WTC11 (cell line): Measurements from ENCODE around the gene PKP2. TPM values are rescaled to one million over a fixed set of nuclear protein-coding genes. Genes with fewer than 3 reads are reported as not detected.

ENCODE experiments used
- ATAC-seq: fragments of 200-7000 bp; cut with Tn5 transposase; 2 replicates; pipeline ENCODE4 v1.10.0; 2021; ENCODE audit warnings: mild to moderate bottlenecking, moderate library complexity
- CTCF ChIA-PET: fragments of 300-600 bp; sonication (Branson Sonifier 250); formaldehyde crosslinking; loops from one replicate; lab custom pipeline; 2021; ENCODE audit warnings: antibody characterized with exemption; lab: Charles Lee
- POLR2A ChIA-PET: fragments of 350-600 bp; sonication (Branson Sonifier 250); formaldehyde crosslinking; loops from one replicate; lab custom pipeline; 2021; ENCODE audit warnings: antibody characterized with exemption; lab: Charles Lee
- DNase-seq: peaks from one replicate; pipeline ENCODE4 v3.0.0; 2021; ENCODE audit warnings: low spot score
- H3K27ac Mint-ChIP-seq: 2 replicates; pipeline ENCODE4 v1.8.0; 2021; ENCODE audit warnings: mixed read lengths
- H3K27me3 Mint-ChIP-seq: 2 replicates; pipeline ENCODE4 v1.8.0; 2021; ENCODE audit warnings: low read depth, mild to moderate bottlenecking, moderate library complexity, mixed read lengths
- H3K36me3 Mint-ChIP-seq: 2 replicates; pipeline ENCODE4 v1.8.0; 2021; ENCODE audit warnings: mixed read lengths
- H3K4me1 Mint-ChIP-seq: 2 replicates; pipeline ENCODE4 v1.8.0; 2022; ENCODE audit warnings: mixed read lengths
- H3K4me3 Mint-ChIP-seq: 2 replicates; pipeline ENCODE4 v1.8.0; 2021; ENCODE audit warnings: mild to moderate bottlenecking, moderate library complexity, mixed read lengths
- H3K9me3 Mint-ChIP-seq: 2 replicates; pipeline ENCODE4 v1.8.0; 2021; ENCODE audit warnings: mixed read lengths
- ATF1 ChIP-seq: sonication (generic); formaldehyde crosslinking; IDR thresholded peaks from 2 replicates; pipeline ENCODE4 v1.8.1; 2023; ENCODE audit warnings: mild to moderate bottlenecking, moderate library complexity, missing genetic modification reagents
- CREB1 ChIP-seq: sonication (generic); formaldehyde crosslinking; IDR thresholded peaks from 2 replicates; pipeline ENCODE4 v1.8.0; 2023; ENCODE audit warnings: mild to moderate bottlenecking, missing genetic modification reagents
- CREM ChIP-seq: sonication (generic); formaldehyde crosslinking; IDR thresholded peaks from 2 replicates; pipeline ENCODE4 v1.8.1; 2022; ENCODE audit warnings: mild to moderate bottlenecking, missing genetic modification reagents, moderate library complexity
- ELF4 ChIP-seq: sonication (generic); formaldehyde crosslinking; IDR thresholded peaks from 2 replicates; pipeline ENCODE4 v1.8.1; 2022; ENCODE audit warnings: low read depth, mild to moderate bottlenecking, moderate library complexity, missing genetic modification reagents
- FOXJ3 ChIP-seq: sonication (generic); formaldehyde crosslinking; IDR thresholded peaks from 2 replicates; pipeline ENCODE4 v1.9.0; 2021; ENCODE audit warnings: missing genetic modification reagents, mild to moderate bottlenecking, borderline replicate concordance
- PRDM15 ChIP-seq: sonication (generic); formaldehyde crosslinking; IDR thresholded peaks from 2 replicates; pipeline ENCODE4 v1.8.0; 2022; ENCODE audit warnings: missing genetic modification reagents
- RELA ChIP-seq: sonication (generic); formaldehyde crosslinking; IDR thresholded peaks from 2 replicates; pipeline ENCODE4 v1.8.1; 2022; ENCODE audit warnings: missing genetic modification reagents, mild to moderate bottlenecking, borderline replicate concordance
- SMAD3 ChIP-seq: sonication (generic); formaldehyde crosslinking; IDR thresholded peaks from 2 replicates; pipeline ENCODE4 v1.8.0; 2022; ENCODE audit warnings: missing genetic modification reagents, mild to moderate bottlenecking, borderline replicate concordance
- SMAD4 ChIP-seq: sonication (generic); formaldehyde crosslinking; IDR thresholded peaks from 2 replicates; pipeline ENCODE4 v1.8.0; 2022; ENCODE audit warnings: mild to moderate bottlenecking, missing genetic modification reagents
- TP53 ChIP-seq: sonication (generic); formaldehyde crosslinking; IDR thresholded peaks from 2 replicates; pipeline ENCODE4 v1.8.1; 2023; ENCODE audit warnings: mild to moderate bottlenecking, missing genetic modification reagents
- ZNF219 ChIP-seq: sonication (generic); formaldehyde crosslinking; IDR thresholded peaks from 2 replicates; pipeline ENCODE4 v1.8.0; 2023; ENCODE audit warnings: missing genetic modification reagents, mild to moderate bottlenecking, borderline replicate concordance
- total RNA-seq: library from RNA; stranded (reverse); gene quantifications from 3 replicates; pipeline ENCODE4 v1.2.3, GENCODE V29; 2021
- TF ChIP-seq, protein P1 (sequence below): sonication (generic); formaldehyde crosslinking; IDR thresholded peaks from 2 replicates; pipeline ENCODE4 v1.8.0; 2023; ENCODE audit warnings: missing genetic modification reagents
- TF ChIP-seq, protein P2 (sequence below): sonication (generic); formaldehyde crosslinking; conservative IDR thresholded peaks from 2 replicates; pipeline ENCODE4 v1.8.1; 2023; ENCODE audit warnings: mild to moderate bottlenecking, low read depth, missing genetic modification reagents, moderate library complexity
- TF ChIP-seq, protein P3 (sequence below): fragments of 250-450 bp; sonication (Bioruptor Pico); IDR thresholded peaks from 2 replicates; pipeline ENCODE4 v1.8.0; 2021; ENCODE audit warnings: mild to moderate bottlenecking

PKP2 gene
- total RNA-seq, 1 experiment from 2014 or later, result 22.0 TPM

- H3K9me3 Mint-ChIP-seq, result no peaks in the 10 kb centered on the region
- H3K27ac Mint-ChIP-seq, result no peak overlapping the region
- POLR2A ChIA-PET, result interaction anchor here (0.6 kb wide), 1 partner anchor 146 kb away, joined by 3 read pairs; the partner anchor contains the start of gene YARS2
- no peak for DNase-seq
- CTCF ChIA-PET, result interaction anchor here (1.1 to 1.7 kb wide), 2 partner anchors 17 to 145 kb away, joined by 4 to 6 read pairs; partner anchors contain the start of gene YARS2
- no peak overlapping the region for H3K4me3 Mint-ChIP-seq
- peaks cover 21% of the 10 kb centered on the region for H3K4me1 Mint-ChIP-seq
- TF ChIP-seq ATF1 (CRISPR knock-in tag), result no peak
- TF ChIP-seq, protein P1, sequence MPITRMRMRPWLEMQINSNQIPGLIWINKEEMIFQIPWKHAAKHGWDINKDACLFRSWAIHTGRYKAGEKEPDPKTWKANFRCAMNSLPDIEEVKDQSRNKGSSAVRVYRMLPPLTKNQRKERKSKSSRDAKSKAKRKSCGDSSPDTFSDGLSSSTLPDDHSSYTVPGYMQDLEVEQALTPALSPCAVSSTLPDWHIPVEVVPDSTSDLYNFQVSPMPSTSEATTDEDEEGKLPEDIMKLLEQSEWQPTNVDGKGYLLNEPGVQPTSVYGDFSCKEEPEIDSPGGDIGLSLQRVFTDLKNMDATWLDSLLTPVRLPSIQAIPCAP (CRISPR knock-in tag), result no peak
- TF ChIP-seq, protein P2, sequence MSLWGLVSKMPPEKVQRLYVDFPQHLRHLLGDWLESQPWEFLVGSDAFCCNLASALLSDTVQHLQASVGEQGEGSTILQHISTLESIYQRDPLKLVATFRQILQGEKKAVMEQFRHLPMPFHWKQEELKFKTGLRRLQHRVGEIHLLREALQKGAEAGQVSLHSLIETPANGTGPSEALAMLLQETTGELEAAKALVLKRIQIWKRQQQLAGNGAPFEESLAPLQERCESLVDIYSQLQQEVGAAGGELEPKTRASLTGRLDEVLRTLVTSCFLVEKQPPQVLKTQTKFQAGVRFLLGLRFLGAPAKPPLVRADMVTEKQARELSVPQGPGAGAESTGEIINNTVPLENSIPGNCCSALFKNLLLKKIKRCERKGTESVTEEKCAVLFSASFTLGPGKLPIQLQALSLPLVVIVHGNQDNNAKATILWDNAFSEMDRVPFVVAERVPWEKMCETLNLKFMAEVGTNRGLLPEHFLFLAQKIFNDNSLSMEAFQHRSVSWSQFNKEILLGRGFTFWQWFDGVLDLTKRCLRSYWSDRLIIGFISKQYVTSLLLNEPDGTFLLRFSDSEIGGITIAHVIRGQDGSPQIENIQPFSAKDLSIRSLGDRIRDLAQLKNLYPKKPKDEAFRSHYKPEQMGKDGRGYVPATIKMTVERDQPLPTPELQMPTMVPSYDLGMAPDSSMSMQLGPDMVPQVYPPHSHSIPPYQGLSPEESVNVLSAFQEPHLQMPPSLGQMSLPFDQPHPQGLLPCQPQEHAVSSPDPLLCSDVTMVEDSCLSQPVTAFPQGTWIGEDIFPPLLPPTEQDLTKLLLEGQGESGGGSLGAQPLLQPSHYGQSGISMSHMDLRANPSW (CRISPR knock-in tag), result no peak
- no peak for TF ChIP-seq CREB1 (CRISPR knock-in tag)
- TF ChIP-seq FOXJ3, result no peak
- TF ChIP-seq PRDM15, result no peak
- TF ChIP-seq CREM, result no peak
- no peak for TF ChIP-seq ZNF219 (CRISPR knock-in tag)
- TF ChIP-seq, protein P3, sequence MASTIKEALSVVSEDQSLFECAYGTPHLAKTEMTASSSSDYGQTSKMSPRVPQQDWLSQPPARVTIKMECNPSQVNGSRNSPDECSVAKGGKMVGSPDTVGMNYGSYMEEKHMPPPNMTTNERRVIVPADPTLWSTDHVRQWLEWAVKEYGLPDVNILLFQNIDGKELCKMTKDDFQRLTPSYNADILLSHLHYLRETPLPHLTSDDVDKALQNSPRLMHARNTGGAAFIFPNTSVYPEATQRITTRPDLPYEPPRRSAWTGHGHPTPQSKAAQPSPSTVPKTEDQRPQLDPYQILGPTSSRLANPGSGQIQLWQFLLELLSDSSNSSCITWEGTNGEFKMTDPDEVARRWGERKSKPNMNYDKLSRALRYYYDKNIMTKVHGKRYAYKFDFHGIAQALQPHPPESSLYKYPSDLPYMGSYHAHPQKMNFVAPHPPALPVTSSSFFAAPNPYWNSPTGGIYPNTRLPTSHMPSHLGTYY (CRISPR knock-in tag), result no peak
- no peak for TF ChIP-seq SMAD3 (CRISPR knock-in tag)
- TF ChIP-seq SMAD4 (CRISPR knock-in tag), result no peak
- no peak for TF ChIP-seq RELA (CRISPR knock-in tag)
- no peak for TF ChIP-seq TP53
- no peaks in the 10 kb centered on the region for H3K27me3 Mint-ChIP-seq
- ATAC-seq, result no peak
- no peaks in the 10 kb centered on the region for H3K36me3 Mint-ChIP-seq
Observed at GRCh38 chr12:32901553-32901952, 5.0 kb upstream of the PKP2 start.

DNA sequence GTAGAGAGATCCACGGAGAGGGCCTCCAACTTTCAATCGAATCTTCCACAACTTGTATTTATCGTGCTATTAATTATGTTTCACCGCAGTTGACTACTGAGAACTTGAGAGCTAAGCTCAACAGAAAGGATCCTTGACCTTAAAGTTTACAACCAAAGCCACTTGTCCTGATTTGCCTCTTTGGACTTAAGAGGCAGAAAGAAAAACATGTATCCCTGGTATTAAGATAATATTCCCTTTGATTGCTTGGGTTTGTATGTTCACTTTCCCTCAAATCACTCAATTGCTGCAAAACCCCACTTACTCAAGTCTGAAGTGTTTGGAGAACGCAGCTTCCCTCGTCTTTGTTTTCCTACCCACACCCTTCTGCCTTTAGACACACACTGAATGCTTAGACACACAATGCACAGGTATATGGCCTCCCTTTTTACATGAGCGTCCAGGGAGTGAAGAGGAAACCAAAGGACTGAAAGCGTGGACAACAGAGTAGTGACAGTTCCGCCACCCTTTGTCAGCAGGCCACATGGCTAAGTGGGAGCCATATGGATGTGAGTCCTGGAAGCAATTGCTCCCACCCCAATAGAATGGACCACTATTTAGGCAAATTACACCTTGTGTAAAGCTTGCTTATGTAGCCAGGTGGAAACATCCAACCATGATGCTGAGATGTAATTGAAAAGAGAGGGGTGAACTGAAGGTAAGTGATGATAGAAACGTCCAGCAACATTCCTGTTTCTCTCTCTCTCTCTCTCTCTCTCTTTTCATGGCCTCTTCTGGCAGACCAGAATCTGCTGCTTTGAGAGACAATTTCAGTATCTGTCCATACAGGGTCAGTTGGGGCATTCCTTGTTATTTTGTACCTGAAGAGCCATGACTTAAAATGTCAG lies 1.4 kb upstream of the PKP2 start:
- peaks cover 10% of the 10 kb centered on the region for H3K27me3 Mint-ChIP-seq

More for the DNA sequence above, 1.4 kb upstream of the PKP2 start:
- H3K4me1 Mint-ChIP-seq, result peaks cover 42% of the 10 kb centered on the region
- no peak overlapping the region for H3K27ac Mint-ChIP-seq
- H3K36me3 Mint-ChIP-seq, result no peaks in the 10 kb centered on the region
- TF ChIP-seq ELF4 (CRISPR knock-in tag), result no peak
- TF ChIP-seq, all 79 proteins: peak for 0
- POLR2A ChIA-PET, result interaction anchor here (0.6 kb wide), 1 partner anchor 567 kb away, joined by 3 read pairs; no protein-coding TSS in a partner anchor
- CTCF ChIA-PET, result interaction anchor here (2.5 kb wide), 1 partner anchor 142 kb away, joined by 29 read pairs; the partner anchor contains the start of gene YARS2
- no peak for DNase-seq
- H3K4me3 Mint-ChIP-seq, result peak overlapping the region; percentile 94
- no peaks in the 10 kb centered on the region for H3K9me3 Mint-ChIP-seq
- no peak for ATAC-seq
